IMR-90 (cell line): ENCODE results near the gene TSHZ1. TPM values are rescaled to one million over a fixed set of nuclear protein-coding genes. Genes with fewer than 3 reads are reported as not detected.

ENCODE experiments used
- ATAC-seq: fragments of 200-7000 bp; cut with Tn5 transposase; 2 replicates; pipeline ENCODE4 v1.9.1; 2020; ENCODE audit warnings: low read depth, mild to moderate bottlenecking, moderate library complexity
- BruUV-seq: library from RNA; stranded (reverse); fragments of 400-500 nt; replicated peaks from 2 replicates; lab custom pipeline; 2021; lab: Mats Ljungman, UMichigan
- CTCF ChIA-PET: fragments of 300-600 bp; formaldehyde crosslinking; extraction: SDS; loops from one replicate; lab custom pipeline; 2021; ENCODE audit warnings: antibody characterized with exemption; lab: Yijun Ruan, JAX
- POLR2A ChIA-PET: fragments of 300-600 bp; sonication (Branson Sonifier 250); formaldehyde crosslinking; loops from one replicate; lab custom pipeline; 2022; ENCODE audit warnings: antibody characterized with exemption; ENCODE audit not compliant: unreplicated experiment; lab: Charles Lee
- DNase-seq: peaks from one replicate; pipeline ENCODE4 v3.0.0; 2013
- H2AFZ ChIP-seq: replicated peaks from 2 replicates; pipeline ENCODE3; 2013; ENCODE audit warnings: low read length, mild to moderate bottlenecking; ENCODE audit not compliant: poor library complexity
- H2AK5ac ChIP-seq: 2 replicates; pipeline ENCODE4 v1.6.1; 2013; ENCODE audit warnings: low read depth, low read length, inconsistent platforms
- H2AK9ac ChIP-seq: replicated peaks from 2 replicates; pipeline ENCODE3; 2013; ENCODE audit warnings: mild to moderate bottlenecking, low read depth, low read length, moderate library complexity; ENCODE audit not compliant: poor library complexity
- H2BK120ac ChIP-seq: 2 replicates; pipeline ENCODE4 v1.6.1; 2013; ENCODE audit warnings: low read depth, low read length, inconsistent platforms
- H2BK15ac ChIP-seq: 3 replicates; pipeline ENCODE4 v1.6.1; 2013; ENCODE audit warnings: low read depth, low read length, inconsistent platforms
- H2BK20ac ChIP-seq: 2 replicates; pipeline ENCODE4 v1.6.1; 2013; ENCODE audit warnings: low read depth, mild to moderate bottlenecking, inconsistent platforms, low read length, moderate library complexity
- H2BK5ac ChIP-seq: 2 replicates; pipeline ENCODE4 v1.6.1; 2013; ENCODE audit warnings: mild to moderate bottlenecking, low read depth, low read length, inconsistent platforms; ENCODE audit not compliant: poor library complexity, severe bottlenecking
- H3K14ac ChIP-seq: replicated peaks from 2 replicates; pipeline ENCODE4 v1.6.1; 2013; ENCODE audit warnings: low read depth, low read length, inconsistent platforms
- H3K18ac ChIP-seq: 2 replicates; pipeline ENCODE4 v1.6.1; 2013; ENCODE audit warnings: low read depth, low read length, control low read depth
- H3K23ac ChIP-seq: 2 replicates; pipeline ENCODE4 v1.6.1; 2013; ENCODE audit warnings: low read depth, low read length, inconsistent platforms
- H3K27ac ChIP-seq: 2 replicates; pipeline ENCODE4 v1.5.1; 2013; ENCODE audit warnings: mild to moderate bottlenecking, control low read depth, low read length; ENCODE audit not compliant: insufficient read depth
- H3K27me3 ChIP-seq: 2 replicates; pipeline ENCODE4 v1.6.1; 2013; ENCODE audit warnings: low read length; ENCODE audit not compliant: control insufficient read depth, insufficient read depth
- H3K36me3 ChIP-seq: 2 replicates; pipeline ENCODE4 v1.6.1; 2013; ENCODE audit warnings: low read length, mixed read lengths; ENCODE audit not compliant: control insufficient read depth, insufficient read depth
- H3K4ac ChIP-seq: 2 replicates; pipeline ENCODE4 v1.6.1; 2013; ENCODE audit warnings: low read depth, low read length, inconsistent platforms
- H3K4me1 ChIP-seq: 2 replicates; pipeline ENCODE4 v1.6.1; 2013; ENCODE audit warnings: low read length, mixed read lengths; ENCODE audit not compliant: control insufficient read depth, insufficient read depth
- H3K4me2 ChIP-seq: 2 replicates; pipeline ENCODE4 v1.6.1; 2013; ENCODE audit warnings: low read depth, mild to moderate bottlenecking, control low read depth, low read length, moderate library complexity
- H3K4me3 ChIP-seq: 2 replicates; pipeline ENCODE4 v1.5.1; 2013; ENCODE audit warnings: low read depth, mild to moderate bottlenecking, control low read depth, low read length, moderate library complexity; ENCODE audit not compliant: insufficient read depth
- H3K56ac ChIP-seq: 2 replicates; pipeline ENCODE4 v1.6.1; 2013; ENCODE audit warnings: low read length, inconsistent platforms; ENCODE audit not compliant: insufficient read depth; ENCODE audit errors: extremely low read depth
- H3K79me1 ChIP-seq, 2 experiments: 2 replicates each; pipeline ENCODE4 v1.6.1; 2013; ENCODE audit warnings: low read length in 2 of 2, inconsistent platforms in 1 of 2, low read depth in 1 of 2
- H3K9ac ChIP-seq: 2 replicates; pipeline ENCODE4 v1.6.1; 2013; ENCODE audit warnings: low read depth, low read length, control low read depth
- H3K9me1 ChIP-seq: 2 replicates; pipeline ENCODE4 v1.6.1; 2013; ENCODE audit warnings: low read length, inconsistent platforms; ENCODE audit not compliant: insufficient read depth
- H3K9me3 ChIP-seq: 2 replicates; pipeline ENCODE4 v1.6.1; 2013; ENCODE audit warnings: low read length; ENCODE audit not compliant: control insufficient read depth, insufficient read depth
- H4K20me1 ChIP-seq: 2 replicates; pipeline ENCODE4 v1.6.1; 2013; ENCODE audit warnings: low read length, inconsistent platforms; ENCODE audit not compliant: insufficient read depth
- H4K5ac ChIP-seq: 2 replicates; pipeline ENCODE4 v1.6.1; 2013; ENCODE audit warnings: mild to moderate bottlenecking, low read depth, low read length, control low read depth
- H4K8ac ChIP-seq, 2 experiments: 2 replicates each; pipeline ENCODE4 v1.6.1; 2013; ENCODE audit warnings: low read depth in 2 of 2, low read length in 2 of 2, control low read depth in 1 of 2, inconsistent platforms in 1 of 2
- H4K91ac ChIP-seq: 2 replicates; pipeline ENCODE4 v1.6.1; 2013; ENCODE audit warnings: low read depth, low read length, inconsistent platforms; ENCODE audit not compliant: insufficient read depth
- BHLHE40 ChIP-seq: fragments of 150-350 bp; IDR thresholded peaks from 2 replicates; pipeline ENCODE4 v1.6.1; 2016; ENCODE audit warnings: mild to moderate bottlenecking, low read depth, low read length
- CEBPB ChIP-seq: IDR thresholded peaks from 2 replicates; pipeline ENCODE4 v1.6.1; 2012; ENCODE audit warnings: low read depth, low read length, improper control_type of control experiment
- CHD1 ChIP-seq: IDR thresholded peaks from 2 replicates; pipeline ENCODE4 v1.6.1; 2012; ENCODE audit warnings: low read depth, low read length, improper control_type of control experiment
- FOS ChIP-seq: fragments of 150-350 bp; IDR thresholded peaks from 2 replicates; pipeline ENCODE4 v1.6.1; 2016; ENCODE audit warnings: low read depth, low read length
- MAFK ChIP-seq: IDR thresholded peaks from 2 replicates; pipeline ENCODE4 v1.6.1; 2012; ENCODE audit warnings: low read depth, low read length, improper control_type of control experiment
- MAZ ChIP-seq: IDR thresholded peaks from 2 replicates; pipeline ENCODE4 v1.6.1; 2012; ENCODE audit warnings: low read depth, mild to moderate bottlenecking, low read length, improper control_type of control experiment, moderate library complexity, borderline replicate concordance
- MXI1 ChIP-seq: IDR thresholded peaks from 2 replicates; pipeline ENCODE4 v1.6.1; 2012; ENCODE audit warnings: low read depth, mild to moderate bottlenecking, low read length, moderate library complexity, borderline replicate concordance
- NFE2L2 ChIP-seq: fragments of 150-350 bp; IDR thresholded peaks from 2 replicates; pipeline ENCODE4 v1.6.1; 2016; ENCODE audit warnings: low read depth, mild to moderate bottlenecking, low read length
- POLR2A ChIP-seq: IDR thresholded peaks from 2 replicates; pipeline ENCODE4 v1.6.1; 2012; ENCODE audit warnings: mild to moderate bottlenecking, low read depth, low read length
- RAD21 ChIP-seq: IDR thresholded peaks from 2 replicates; pipeline ENCODE4 v1.6.1; 2012; ENCODE audit warnings: low read length, improper control_type of control experiment
- RCOR1 ChIP-seq: IDR thresholded peaks from 2 replicates; pipeline ENCODE4 v1.6.1; 2012; ENCODE audit warnings: mild to moderate bottlenecking, low read length, improper control_type of control experiment; ENCODE audit not compliant: insufficient replicate concordance
- SMC3 ChIP-seq: fragments of 150-350 bp; IDR thresholded peaks from 2 replicates; pipeline ENCODE4 v1.6.1; 2016; ENCODE audit warnings: low read depth, mild to moderate bottlenecking, antibody characterized with exemption, low read length, moderate library complexity
- WGBS, 2 experiments: methylation state at CpG; one replicate each; pipeline versions ENCODE4 v1.1.5 to v1.1.7; 2013; ENCODE audit warnings: missing lambda C conversion rate in 2 of 2; ENCODE audit not compliant: insufficient read length in 1 of 2; ENCODE audit errors: extremely low coverage in 2 of 2; 5-methylcytosine and 5-hydroxymethylcytosine counted together
- dilution Hi-C: fragments of 300-500 bp; cut with HindIII; formaldehyde crosslinking; loops from one replicate; pipeline ENCODE4 v1.14.3; 2018; ENCODE audit warnings: low sequenced_read_pairs; ENCODE audit not compliant: unreplicated experiment
- in situ Hi-C: fragments of 300-500 bp; cut with MboI; formaldehyde crosslinking; loops from 3 replicates; pipeline ENCODE4 v1.14.3; 2019; ENCODE audit warnings: low sequenced_read_pairs, inconsistent platforms, mixed read lengths
- intact Hi-C: fragments of 100-400 bp; cut with micrococcal nuclease; formaldehyde crosslinking; loops from 2 replicates; pipeline ENCODE4 v1.10.0; 2022
- polyA plus RNA-seq, 3 experiments: library from polyadenylated mRNA; depleted of rRNA; stranded (reverse); fragments of >200 nt; gene quantifications; 2 replicates each; pipeline ENCODE4 v1.2.3, GENCODE V29; 2012; ENCODE audit warnings: low replicate concordance in 1 of 3
- total RNA-seq: library from RNA; depleted of rRNA; stranded (reverse); fragments of >200 nt; gene quantifications from 2 replicates; pipeline ENCODE4 v1.2.3, GENCODE V29; 2012
- TF ChIP-seq, protein P1 (sequence below): conservative IDR thresholded peaks from 2 replicates; pipeline ENCODE4 v1.5.1; 2012; ENCODE audit warnings: mild to moderate bottlenecking, low read depth, low read length, improper control_type of control experiment
- TF ChIP-seq, protein P2 (sequence below): fragments of 150-350 bp; IDR thresholded peaks from 2 replicates; pipeline ENCODE4 v1.6.1; 2016; ENCODE audit warnings: low read depth, mild to moderate bottlenecking, low read length, moderate library complexity, borderline replicate concordance
- TF ChIP-seq, protein P3 (sequence below): fragments of 150-350 bp; IDR thresholded peaks from 2 replicates; pipeline ENCODE4 v1.6.1; 2017; ENCODE audit warnings: mild to moderate bottlenecking, antibody characterized with exemption, low read length, low read depth

The TSHZ1 gene
- total and polyA plus RNA-seq, 2 of the 4 experiments (the other 2 are of a cell fraction) = 7.1 to 10.0 TPM

DNA sequence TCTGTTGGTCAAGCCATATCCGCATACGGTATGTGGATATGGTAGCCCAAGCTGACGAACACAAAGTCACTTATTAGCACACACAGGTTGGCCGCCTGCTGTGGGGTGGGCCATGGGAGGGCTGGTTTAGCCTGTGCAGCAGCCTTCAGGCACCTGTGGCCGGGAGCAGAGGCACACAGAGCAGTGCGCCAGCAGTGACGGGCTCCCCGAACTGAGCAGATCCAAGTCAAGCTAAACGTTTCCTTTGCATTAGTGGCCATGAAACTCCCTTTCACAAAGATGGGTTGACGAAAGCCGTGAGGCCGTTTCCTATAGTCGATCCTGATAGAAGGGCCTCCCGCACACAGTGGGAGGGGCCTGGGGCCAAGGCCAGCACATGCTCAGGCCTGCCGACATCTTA is 72.1 kb downstream of the TSHZ1 start:
- in situ Hi-C loops (no loop called here), dilution Hi-C loops (no loop called here), intact Hi-C loops (loop anchor here (5.0 kb wide), 1 partner anchor 70 kb away; the partner anchor contains the start of gene TSHZ1)
- DNase-seq = no peak
- no peak overlapping the region for H4K5ac ChIP-seq
- no peaks in the 10 kb centered on the region for H3K27me3 ChIP-seq
- H3K9ac ChIP-seq = no peak overlapping the region
- H2BK20ac ChIP-seq = no peak overlapping the region
- CTCF ChIA-PET = no interaction called here
- TF ChIP-seq CHD1 = no peak
- no peak for TF ChIP-seq MXI1
- TF ChIP-seq, protein P1, sequence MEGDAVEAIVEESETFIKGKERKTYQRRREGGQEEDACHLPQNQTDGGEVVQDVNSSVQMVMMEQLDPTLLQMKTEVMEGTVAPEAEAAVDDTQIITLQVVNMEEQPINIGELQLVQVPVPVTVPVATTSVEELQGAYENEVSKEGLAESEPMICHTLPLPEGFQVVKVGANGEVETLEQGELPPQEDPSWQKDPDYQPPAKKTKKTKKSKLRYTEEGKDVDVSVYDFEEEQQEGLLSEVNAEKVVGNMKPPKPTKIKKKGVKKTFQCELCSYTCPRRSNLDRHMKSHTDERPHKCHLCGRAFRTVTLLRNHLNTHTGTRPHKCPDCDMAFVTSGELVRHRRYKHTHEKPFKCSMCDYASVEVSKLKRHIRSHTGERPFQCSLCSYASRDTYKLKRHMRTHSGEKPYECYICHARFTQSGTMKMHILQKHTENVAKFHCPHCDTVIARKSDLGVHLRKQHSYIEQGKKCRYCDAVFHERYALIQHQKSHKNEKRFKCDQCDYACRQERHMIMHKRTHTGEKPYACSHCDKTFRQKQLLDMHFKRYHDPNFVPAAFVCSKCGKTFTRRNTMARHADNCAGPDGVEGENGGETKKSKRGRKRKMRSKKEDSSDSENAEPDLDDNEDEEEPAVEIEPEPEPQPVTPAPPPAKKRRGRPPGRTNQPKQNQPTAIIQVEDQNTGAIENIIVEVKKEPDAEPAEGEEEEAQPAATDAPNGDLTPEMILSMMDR = no peak
- TF ChIP-seq SMC3 = no peak
- no peak for TF ChIP-seq BHLHE40
- TF ChIP-seq POLR2A = no peak
- no peak for TF ChIP-seq FOS
- no peak for TF ChIP-seq RCOR1
- TF ChIP-seq, protein P2, sequence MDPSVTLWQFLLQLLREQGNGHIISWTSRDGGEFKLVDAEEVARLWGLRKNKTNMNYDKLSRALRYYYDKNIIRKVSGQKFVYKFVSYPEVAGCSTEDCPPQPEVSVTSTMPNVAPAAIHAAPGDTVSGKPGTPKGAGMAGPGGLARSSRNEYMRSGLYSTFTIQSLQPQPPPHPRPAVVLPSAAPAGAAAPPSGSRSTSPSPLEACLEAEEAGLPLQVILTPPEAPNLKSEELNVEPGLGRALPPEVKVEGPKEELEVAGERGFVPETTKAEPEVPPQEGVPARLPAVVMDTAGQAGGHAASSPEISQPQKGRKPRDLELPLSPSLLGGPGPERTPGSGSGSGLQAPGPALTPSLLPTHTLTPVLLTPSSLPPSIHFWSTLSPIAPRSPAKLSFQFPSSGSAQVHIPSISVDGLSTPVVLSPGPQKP = no peak
- no peak for TF ChIP-seq CEBPB
- TF ChIP-seq MAZ = no peak
- no peak for TF ChIP-seq MAFK
- no peak for TF ChIP-seq RAD21
- TF ChIP-seq, protein P3, sequence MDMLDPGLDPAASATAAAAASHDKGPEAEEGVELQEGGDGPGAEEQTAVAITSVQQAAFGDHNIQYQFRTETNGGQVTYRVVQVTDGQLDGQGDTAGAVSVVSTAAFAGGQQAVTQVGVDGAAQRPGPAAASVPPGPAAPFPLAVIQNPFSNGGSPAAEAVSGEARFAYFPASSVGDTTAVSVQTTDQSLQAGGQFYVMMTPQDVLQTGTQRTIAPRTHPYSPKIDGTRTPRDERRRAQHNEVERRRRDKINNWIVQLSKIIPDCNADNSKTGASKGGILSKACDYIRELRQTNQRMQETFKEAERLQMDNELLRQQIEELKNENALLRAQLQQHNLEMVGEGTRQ = no peak
- TF ChIP-seq NFE2L2 = no peak
- no peak overlapping the region for H2BK120ac ChIP-seq
- no peak overlapping the region for H2AFZ ChIP-seq
- H3K27ac ChIP-seq = no peak overlapping the region
- H3K23ac ChIP-seq = no peak overlapping the region
- no peak overlapping the region for H3K4me3 ChIP-seq
- H2AK9ac ChIP-seq = no peak overlapping the region
- H3K4me1 ChIP-seq = no peaks in the 10 kb centered on the region
- no peak for ATAC-seq
- H3K9me3 ChIP-seq = no peaks in the 10 kb centered on the region
- no peak overlapping the region for H4K91ac ChIP-seq
- no peak overlapping the region for H3K14ac ChIP-seq
- H3K56ac ChIP-seq = no peak overlapping the region
- no TSS peak for BruUV-seq
- WGBS, 2 experiments = 97% methylated on average over 5 of the region's 15 CpGs; no CpG with 5 or more reads in 1 of the 2 experiments
- H4K20me1 ChIP-seq = no peaks in the 10 kb centered on the region; the same call in 1 of the 2 replicates
- H2AK5ac ChIP-seq = no peak overlapping the region
- no peak overlapping the region for H3K4ac ChIP-seq
- no peak overlapping the region for H3K18ac ChIP-seq
- peaks cover 23% of the 10 kb centered on the region for H3K36me3 ChIP-seq
- no peak overlapping the region for H3K4me2 ChIP-seq
- H2BK5ac ChIP-seq = no peak overlapping the region
- H2BK15ac ChIP-seq = no peak overlapping the region
- no peak overlapping the region for H4K8ac ChIP-seq
- H3K79me1 ChIP-seq = peaks cover 3 to 36% of the 10 kb centered on the region in 2 experiments
- H3K9me1 ChIP-seq = peaks cover 4% of the 10 kb centered on the region
- POLR2A ChIA-PET = interaction anchor here (0.5 kb wide), 1 partner anchor 25 kb away, joined by 3 read pairs; no protein-coding TSS in a partner anchor
